ENCODE data around the gene CRK.
A peak's percentile ranks its signal among the peaks of the same experiment; 100 is the strongest.

The CRK gene

DNA sequence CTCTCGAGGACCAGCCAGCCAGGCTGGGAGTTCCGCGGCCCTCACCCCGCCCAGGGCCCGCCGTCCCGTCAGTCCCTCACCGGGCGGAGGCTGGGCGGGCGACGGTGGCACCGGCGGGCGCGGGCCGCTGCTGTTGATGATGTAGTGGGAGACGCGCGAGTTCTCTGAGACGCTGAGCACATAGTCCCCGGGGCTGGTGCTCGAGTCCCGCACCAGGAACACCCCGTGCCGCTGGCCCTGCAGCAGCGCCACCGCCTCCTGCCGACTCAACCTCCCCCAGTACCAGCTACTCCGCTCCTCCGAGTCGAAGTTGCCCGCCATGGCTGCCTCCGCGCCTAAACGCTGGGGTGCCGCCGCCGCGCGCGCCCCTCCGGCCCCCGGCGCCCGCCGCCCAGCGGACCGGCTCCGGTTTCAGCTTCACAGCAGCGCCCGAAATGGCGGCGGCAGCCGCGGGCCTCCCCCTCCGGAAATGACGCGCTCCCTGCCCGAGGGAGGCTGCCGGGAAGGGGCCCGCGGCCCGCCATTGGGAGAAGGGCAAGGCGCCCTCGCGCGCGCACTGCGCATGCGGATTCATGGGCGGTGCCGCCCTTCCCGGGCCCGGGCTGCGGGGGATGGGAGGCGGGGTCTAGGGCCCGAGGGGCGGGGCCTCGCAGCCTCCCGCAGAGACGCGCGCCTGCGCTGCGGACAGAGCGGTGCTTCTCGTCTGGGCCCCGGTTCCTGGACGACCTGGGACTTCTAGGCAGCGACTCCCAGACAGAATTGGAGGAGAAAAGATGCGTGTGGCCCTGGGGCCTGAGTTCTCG is at the start of gene CRK:
TSS of gene CRK (minus strand) at position 436 of the 803 bp plus-strand sequence. CDS start at position 321, 115 bp downstream.
- peak; percentile 98 for DNase-seq

DNA sequence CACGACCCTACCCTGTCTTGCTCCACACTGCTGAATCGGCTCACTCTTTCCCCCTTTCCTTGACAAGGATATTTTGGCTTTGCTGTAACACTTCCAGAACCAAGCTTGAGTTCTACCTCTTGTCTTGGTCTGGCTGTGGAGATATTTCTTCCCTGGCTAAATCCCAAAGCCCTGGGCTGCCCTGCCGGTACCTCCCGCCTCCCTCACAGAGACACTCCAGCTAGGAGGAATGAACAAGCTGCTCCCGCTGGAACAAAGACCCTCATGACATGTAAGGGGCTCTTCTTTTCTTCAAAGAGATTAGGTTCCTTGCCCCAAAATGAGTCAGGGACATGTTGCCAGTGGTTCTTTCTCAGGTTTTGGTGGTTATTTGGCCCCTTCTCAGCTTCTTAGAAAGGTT is 49.6 kb upstream of the CRK start:
- DNase-seq: no peak

DNA sequence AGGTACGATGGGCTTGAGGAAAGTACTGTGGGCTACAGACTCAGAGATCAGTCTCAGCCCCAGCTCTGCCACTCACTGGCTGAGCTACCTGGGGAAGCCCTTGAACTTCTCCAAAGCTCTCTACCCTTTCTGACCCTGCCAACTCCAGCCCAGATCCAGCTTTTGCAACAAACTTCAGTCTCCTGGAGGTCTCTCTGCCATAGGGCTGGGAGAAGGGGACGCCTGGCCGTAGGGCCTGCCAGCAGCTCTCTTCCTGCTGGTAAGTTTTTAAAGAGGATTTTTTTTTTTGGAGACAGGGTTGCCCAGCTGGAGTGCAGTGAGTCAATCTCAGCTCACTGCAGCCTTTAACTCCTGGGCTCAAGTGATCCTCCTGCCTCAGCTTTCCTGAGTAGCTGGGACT is 48.8 kb upstream of the CRK start:
- no peak for DNase-seq

DNA sequence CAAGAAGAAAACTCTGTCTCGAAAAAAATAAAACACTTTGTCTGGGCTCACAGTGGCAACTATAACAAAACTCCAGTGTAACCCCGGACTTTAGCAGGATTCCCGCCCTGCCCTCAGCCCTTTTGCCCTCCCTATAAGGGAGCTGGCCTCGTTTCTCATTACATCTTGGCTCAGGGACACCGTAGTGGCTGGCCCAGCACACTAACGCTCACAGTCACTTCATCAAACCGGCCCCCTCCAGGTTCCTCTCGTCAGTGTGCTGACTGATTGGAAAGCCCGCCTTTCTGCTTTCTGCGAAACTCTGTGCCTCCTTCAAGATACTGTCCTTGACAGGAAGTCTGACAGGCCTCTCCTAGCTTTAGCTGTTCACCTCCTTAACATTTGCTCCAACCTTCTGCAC is 47.7 kb upstream of the CRK start:
- DNase-seq: no peak

DNA sequence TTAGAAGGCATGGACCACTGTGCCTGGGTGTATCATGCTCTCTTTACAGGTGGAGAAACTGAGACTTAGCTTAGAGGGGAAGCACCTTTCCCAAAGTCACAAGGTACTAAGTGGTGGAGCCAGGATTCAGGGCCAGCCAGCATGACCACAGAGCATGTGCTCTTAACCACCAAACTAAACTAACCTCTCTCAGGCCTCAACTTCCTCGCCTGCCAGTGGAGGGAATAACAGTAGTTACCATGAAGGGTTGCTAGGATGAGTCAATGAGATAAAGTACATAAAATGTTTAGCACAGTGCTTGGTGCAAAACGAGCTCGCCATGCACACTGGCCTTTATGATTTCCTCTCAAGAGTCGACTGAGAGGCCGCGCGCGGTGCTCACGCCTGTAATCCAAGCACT is 42.8 kb upstream of the CRK start:
- DNase-seq: no peak

DNA sequence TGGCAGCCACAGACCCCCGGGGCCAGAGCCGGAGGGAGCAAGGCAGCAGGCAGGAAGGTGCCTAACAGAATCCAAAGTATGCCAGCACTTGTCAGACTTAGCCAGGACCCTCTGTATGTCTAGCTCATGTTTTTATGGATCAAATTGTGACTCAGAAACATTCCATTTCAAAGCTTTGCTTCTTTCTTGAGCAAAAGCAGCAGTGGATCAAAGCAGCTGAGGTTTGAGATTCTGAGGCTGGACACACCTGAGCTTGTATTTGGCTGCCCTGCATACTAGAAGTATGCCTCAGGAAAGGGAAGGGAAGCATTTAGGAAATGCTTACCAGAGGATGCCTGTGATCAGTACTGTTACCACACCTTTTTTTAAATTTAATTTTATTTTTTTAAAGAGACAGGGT is 42.2 kb upstream of the CRK start:
- no peak for DNase-seq

DNA sequence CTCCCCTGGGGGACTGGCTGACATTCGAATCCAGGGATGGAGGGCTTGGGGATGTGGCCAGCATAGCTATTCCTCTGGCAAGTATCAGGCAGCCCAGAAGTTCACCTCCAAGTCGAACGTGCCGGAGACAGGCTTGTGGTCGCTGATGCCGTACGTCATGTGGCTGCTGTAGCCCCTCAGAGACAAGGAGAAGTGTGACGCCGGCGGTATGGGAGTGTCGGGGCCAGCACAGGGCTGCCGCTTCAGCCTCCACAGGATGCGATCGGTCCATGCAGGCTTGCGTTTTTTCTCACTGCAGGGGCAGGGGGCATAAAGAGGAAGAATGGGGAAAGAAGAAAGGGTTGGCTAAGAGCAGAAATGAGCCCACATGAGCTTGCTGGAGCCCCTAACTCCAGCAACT is 41.8 kb upstream of the CRK start:
- DNase-seq: no peak

DNA sequence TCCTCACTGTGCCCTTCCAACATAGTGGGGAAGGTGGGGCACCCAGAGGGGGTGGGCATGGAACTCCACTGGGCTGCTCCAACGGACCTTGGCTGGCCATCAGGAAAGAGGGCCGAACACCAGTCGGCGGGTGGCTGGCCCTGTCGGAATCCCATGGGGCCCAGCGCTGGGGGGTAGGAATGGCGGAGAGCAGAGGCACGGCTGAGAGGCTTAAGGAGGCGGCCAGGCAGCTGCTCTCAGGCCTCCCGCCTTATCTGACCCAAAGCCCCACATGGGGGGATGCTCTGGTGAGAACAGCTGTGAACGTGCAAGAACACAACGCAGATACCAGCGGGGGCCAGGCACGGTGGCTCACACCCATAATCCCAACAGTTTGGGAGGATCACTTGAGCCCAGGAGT is 40.8 kb upstream of the CRK start:
- DNase-seq: no peak

DNA sequence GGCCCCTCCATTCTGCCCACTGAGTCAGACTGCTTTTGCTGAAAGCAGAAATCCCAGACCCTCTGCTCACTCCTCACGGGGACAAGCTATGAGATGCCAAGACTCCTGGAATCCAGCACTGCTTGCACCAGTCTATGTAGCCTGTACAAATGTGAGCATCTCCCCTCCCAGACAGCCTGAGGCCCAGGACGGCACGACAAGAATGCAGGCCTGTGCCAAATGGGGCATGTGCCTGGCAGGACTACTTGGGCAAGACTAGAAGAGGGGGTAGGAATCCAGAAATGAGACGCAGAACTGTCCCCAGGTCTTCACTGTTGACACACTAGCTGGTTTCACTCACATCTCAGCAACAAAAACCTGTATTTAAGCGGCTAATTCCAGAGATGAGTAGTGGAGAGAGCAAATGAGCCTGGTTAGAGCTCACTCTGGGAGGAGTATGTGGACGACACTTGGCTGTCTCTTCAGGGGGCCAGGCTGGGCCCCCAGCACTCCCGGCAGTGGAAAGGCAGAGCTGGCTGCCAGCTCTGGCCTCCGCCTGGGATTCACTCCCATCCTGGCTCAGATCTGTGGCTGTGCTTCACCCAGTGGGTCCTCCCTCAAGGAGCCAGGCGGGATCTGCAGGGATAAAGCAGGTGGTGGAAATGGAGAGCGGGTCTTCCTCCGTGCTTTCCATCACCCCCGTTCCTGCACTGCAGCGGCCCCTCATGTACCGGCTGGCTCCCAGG is 39.4 kb upstream of the CRK start:
- DNase-seq: no peak

DNA sequence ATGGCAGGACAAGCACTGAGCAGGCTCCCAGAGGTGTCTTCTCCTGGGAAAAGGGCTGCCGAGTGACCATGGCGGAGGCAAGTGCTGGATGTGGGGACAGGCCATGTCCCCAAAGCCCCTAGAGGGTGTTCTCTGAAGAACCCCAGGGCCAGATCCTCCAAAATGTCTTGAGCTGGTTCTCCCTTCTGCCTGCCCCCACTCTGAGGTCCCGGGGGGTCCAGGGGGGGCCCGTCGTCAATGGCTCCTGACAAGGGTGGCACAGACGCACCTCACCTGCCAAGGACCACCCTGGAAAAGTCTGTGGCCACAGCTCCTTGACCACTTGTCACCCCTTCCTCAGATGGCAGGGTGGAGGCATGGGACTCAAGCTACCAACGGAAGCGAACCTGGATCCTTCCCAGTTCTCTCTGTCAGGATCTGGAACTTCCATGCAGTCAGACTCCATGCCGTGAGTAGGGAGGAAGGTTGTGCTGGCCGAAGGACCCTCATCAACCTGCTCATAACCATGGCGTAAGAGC is 38.8 kb upstream of the CRK start:
- no peak for DNase-seq

DNA sequence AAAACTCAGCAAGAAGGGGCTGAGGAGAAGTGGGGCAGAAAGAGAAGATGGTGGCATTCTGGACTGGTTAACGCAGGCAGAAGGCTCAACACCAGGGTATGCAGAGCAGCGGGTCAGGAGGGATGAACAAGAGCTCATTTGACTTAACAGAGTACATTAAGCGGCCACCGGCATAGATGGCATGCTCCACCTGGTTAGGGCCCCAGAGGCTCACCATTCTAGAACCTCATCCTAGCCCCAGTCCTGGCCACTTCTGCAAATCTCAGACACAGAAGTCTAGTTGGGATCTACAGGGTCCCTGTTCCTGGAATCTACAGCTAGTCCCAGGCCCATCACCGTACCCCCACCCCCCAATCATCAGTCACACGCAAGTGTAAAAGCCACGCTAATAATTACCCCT is 38.2 kb upstream of the CRK start:
- no peak for DNase-seq

DNA sequence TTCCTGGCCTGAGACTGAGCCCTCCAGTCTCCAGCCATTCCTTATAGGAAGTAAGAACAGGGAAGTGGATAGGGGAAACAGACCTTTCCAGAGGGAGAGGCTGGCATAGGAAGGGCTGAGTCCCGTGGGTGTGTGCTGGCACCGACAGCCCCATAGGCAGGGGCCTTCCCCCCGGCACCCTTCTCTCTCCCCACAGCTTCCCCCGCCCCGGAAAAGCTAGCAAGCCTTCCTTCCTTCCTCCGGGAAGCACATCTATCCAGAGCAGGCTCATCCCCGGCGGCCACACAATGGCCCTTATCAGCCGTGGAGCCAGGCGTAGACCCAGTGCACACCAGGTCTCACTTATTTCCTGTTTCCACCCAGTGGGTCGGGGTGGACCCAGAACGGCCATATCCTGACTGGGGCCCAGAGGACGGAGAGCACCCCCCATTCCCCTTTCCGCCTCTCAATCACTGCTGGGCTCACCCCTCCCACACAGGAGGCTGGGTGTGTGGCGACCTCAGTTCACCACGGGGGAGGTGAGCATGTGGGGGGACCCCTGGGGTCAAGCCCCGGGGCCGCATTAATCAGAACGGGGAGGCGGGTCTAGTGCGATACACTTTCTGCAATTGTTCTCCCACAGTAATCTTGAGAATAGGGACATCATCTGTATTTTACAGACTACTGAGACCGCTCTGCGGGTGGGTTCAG is 37.4 kb upstream of the CRK start:
- DNase-seq: no peak

DNA sequence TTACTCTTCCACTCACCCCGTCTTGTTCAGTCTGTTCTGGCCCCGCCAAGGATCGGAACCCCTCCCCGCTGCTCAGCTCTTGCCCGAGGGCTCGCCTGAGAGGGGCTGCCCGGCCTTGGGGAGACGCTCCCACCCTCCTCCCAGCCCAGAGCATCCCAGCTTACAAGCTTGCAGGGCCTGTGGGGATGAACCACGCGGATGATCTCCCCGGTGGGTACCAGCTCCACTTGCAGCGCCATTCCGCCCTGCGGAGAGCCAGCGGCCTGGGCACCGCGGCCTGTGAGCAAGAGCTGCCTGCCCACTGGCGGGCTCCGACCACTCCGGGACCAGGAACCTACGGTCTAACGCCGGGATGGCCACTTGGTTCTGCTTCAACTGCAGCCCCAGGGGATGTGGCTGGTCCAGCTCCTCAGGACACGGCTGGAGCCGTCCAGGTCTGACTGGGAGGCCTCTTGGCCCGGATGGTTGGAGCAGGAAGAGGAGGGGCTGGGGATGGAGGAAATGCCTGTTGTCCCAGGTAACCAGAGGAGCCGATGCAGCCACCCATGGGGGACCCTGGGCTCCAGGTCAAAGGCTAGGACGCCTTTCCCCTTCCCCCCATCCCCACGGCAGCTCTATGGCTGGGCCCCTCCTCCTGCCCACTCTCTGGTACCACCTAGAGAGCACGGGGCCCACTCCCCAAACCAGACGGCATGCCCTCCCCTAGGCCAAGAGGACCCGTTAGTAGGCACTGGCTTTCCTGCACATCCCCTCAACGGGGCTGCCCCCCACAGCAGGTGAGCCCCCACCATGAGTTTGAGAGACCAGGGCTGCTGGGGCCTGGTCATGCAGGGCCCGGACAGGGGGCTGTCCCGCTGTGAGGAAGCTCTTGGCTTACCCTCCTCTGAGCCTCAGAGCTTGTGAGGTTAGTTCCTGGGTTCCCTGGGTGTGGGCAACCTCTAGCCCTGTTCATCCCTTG is 36.5 kb upstream of the CRK start, which contains the start of gene MYO1C:
TSS of gene MYO1C (minus strand) at position 438 of the 958 bp plus-strand sequence. CDS start at position 239, 199 bp downstream.
- no peak for DNase-seq

DNA sequence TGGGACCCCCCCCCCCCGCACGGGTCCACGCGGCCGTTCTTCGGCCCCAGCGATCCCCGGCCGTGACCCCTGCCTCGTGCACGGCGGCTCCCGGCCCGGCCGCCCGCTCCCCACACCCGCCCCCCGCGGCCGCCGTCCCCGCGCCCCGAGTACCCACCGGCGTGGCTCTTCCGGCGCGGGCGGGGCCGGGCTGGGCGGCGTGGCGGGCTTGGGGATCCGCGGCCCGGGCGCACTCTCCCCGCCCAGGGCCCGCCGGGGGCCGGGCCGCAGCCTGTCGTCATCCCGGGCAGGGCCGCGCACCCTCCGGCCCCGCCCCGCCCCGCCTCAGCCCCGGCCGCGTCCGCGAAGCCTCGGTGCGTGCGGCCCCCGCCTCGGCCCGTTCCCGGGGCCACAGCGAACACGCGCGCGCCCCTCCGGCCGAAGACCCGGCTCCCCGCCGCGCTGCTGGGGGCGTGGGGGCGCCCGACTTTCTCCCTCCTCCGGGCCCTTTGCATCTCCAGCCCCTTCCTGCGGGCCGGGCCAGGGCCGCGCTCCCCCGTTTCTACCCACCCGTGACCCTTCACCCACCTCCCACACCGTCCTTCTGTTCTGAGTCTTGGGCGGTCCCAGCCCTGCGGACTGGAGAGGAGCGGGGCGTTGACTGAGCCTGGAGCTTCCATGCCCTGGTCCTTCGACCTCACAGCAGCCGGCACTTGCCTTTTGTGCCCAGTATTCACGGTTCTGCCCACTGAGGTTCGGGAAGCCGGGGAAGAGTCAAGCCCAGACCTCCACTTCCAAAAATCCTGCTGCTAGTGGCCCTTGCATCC is 35.6 kb upstream of the CRK start:
- DNase-seq: peak; percentile 46

DNA sequence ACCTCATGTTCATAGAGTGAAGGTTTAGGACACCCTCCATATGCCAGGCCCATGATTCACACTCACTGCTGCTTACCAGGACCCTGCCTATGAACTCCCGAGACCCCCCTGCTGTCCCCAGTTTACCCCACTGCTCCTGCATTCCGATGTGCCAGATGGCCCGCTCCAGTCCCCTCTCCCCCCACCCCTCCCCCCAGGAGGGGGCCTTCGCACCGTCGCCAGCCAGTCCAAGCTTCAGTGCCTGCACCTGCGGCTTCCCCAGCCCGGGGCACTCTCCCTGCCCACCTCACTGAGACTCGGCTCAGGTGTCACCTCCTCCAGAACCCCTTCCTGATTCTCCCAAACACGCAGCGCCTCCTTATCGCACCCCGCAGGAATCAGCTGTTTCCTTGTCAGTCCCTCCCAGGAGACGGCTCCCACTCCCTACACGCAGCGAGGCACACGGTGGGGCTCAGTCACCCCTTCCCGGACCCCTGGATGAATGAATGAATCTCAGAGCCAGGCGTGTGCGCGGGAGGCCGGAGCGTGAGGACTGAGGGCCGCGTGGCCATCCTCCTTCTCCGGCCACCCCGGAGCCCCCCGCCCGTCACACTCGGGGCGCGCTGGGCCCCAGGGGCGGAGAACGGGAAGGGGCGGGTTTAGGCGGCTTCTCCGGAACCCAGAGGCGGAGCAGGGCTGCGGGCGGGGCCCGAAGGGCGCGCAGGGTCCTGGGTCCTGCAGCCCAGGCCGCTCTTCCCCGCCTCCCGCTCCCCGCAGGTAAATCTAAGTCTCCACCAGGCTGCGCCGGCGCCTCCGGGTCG is 34.8 kb upstream of the CRK start:
- DNase-seq: peak; percentile 65

DNA sequence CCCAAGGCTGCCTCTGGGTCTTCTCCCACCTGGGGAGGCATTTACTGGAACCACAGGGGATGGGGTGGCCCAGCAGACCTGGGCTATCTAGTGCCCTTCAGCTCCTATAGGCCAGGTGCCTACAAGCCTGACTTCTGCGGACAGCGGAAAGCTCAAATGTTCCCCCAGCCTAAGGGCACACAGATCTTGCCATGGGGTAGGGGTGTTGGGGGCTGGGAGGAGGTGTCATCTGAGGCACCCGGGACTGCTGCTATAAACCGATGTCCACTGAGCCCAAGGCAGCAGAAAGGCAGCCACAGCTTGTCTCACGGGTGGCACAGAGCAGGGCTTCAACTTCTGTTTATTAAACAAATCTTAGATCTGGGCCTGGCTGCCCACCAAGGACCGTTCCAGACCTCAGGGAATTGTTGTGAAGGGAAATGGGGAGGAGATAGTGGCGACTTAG is 32.8 kb upstream of the CRK start:
- DNase-seq: no peak

DNA sequence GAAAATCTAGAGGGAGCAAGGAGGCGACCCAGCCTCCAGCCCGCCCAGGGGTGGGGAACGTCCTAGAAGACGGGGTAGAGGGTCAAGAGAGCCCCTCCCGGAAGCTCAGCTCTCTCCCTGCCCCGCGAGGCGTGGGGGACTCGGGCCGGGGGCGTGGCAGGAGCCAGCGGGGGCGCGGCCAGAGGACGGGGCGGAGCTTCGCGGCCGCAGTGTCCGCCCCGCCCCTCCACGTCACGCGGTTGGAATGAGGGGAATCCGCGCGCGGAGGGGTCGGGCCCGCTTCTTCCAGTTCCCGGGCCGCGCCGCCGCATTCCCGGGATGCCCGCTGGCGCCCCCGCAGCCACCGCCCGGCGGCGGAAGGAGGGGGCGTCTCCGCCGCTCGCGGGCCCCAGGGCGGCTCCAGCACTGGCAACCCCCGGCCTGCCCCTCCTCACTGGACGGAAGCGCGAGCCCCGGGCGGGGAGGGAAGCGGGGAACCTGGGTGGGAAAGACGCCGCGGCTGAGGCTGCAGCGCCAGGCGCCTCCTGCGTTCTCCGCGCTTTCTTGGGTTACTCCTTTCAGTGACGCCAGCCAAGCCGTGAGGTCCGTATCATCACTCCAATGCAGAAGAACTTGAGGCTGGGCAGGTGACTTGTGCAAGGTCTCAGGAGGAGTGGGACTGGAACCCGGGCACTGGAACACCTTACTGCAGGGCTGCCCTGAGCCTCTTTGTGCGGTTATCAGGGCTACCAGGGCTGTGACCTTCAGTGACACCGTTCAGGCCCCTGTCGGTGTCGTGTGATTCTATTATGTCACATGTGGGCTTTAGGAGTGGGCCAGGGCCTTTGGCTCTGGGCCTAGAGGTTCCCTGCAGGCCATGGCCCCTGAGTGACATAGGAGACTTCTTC is 32.1 kb upstream of the CRK start:
- peak; percentile 74 for DNase-seq

DNA sequence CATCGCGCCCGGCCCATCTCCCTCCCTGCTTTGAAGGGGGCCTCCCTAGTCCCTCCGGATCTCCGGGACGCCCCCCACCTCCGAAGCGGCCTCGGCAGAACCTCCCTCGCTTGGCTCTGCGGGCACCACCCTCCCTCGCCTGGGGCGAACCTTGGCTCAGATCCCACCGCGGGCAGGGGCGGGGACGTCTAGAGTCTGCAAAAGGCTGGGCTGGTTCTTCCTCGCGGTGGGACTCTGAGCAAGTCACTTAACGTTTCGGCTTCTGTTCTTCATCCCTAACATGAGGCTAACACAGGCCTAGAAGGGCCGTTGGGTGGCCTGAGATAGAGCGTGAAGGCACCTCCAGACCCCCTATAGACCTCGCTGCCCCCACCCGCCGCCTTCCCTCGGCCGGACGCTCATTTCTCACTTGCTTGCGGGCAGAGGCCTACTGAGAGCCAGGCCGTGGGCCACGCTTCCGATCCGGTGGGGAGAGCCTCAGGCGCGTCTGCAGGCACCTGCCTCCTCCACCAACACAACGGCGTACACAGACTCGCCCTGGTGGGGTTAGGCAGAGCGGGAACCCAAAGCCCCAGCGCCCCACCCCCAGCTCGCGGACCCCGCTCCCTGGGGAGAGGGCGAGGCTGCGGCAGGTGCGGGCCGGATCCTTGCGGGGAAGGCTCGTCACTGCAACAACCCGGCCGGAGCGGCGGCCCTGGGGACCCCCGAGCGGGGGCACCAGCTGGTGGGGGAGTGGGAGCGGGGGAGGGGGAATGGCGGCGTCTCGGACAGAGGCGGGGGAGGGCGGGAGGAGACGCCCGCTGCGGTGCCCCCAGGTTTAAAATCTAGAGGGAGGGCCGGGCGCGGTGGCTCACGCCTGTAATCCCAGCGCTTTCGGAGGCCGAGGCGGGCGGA is 31.0 kb upstream of the CRK start:
- DNase-seq: peak; percentile 78
